Lower lobe of right lung (tissue), 2 donors: Measurements from ENCODE around the gene CUL1. TPM values are rescaled to one million over a fixed set of nuclear protein-coding genes. Genes with fewer than 3 reads are reported as not detected.

Experiments used
- ATAC-seq, 2 donors: fragments of 200-7000 bp; cut with Tn5 transposase; one replicate each; pipeline ENCODE4 v1.9.1; 2020 to 2022; ENCODE audit warnings: mild to moderate bottlenecking in 2 of 2, moderate library complexity in 2 of 2
- DNase-seq: peaks from one replicate; pipeline ENCODE4 v3.0.0-alpha.2; 2020
- H3K27ac ChIP-seq: fragments of 200-600 bp; one replicate; pipeline ENCODE4 v1.8.0; 2022
- H3K27me3 ChIP-seq: fragments of 200-600 bp; one replicate; pipeline ENCODE4 v1.8.0; 2022; ENCODE audit warnings: low read depth
- H3K36me3 ChIP-seq: fragments of 200-600 bp; one replicate; pipeline ENCODE4 v1.8.0; 2022; ENCODE audit warnings: mild to moderate bottlenecking
- H3K4me1 ChIP-seq: fragments of 200-600 bp; one replicate; pipeline ENCODE4 v1.8.0; 2022
- H3K4me3 ChIP-seq: fragments of 200-600 bp; one replicate; pipeline ENCODE4 v1.8.0; 2022; ENCODE audit warnings: mild to moderate bottlenecking
- H3K9me3 ChIP-seq: fragments of 200-600 bp; one replicate; pipeline ENCODE4 v1.8.0; 2022
- intact Hi-C: fragments of 100-400 bp; cut with DNase I; formaldehyde crosslinking; loops from one replicate; pipeline ENCODE4 v1.11.0; 2022
- total RNA-seq: library from RNA; stranded (reverse); fragmentation: NEBNext Ultra II Directional; extraction: Animal tissue kit (Norgen Biotek cat#: 25700); gene quantifications from one replicate; pipeline ENCODE4 v1.2.1, GENCODE V29; 2021
- TF ChIP-seq, protein P1 (sequence below): fragments of 200-600 bp; IDR thresholded peaks from one replicate; pipeline ENCODE4 v1.8.0; 2022; ENCODE audit warnings: antibody characterized with exemption, mild to moderate bottlenecking
- donor health status: DM: no; HTN: yes; CAD: no; lungs with severe emphysema.

Gene CUL1
- total RNA-seq, 1 donor from 2014 or later = 47.5 TPM

GRCh38 chr7:148723166-148723559 lies 24.5 kb downstream of the CUL1 start:
- peak in 1 of 2 donors; percentile 33 for ATAC-seq
- intact Hi-C loops = no loop called here
- TF ChIP-seq, protein P1, sequence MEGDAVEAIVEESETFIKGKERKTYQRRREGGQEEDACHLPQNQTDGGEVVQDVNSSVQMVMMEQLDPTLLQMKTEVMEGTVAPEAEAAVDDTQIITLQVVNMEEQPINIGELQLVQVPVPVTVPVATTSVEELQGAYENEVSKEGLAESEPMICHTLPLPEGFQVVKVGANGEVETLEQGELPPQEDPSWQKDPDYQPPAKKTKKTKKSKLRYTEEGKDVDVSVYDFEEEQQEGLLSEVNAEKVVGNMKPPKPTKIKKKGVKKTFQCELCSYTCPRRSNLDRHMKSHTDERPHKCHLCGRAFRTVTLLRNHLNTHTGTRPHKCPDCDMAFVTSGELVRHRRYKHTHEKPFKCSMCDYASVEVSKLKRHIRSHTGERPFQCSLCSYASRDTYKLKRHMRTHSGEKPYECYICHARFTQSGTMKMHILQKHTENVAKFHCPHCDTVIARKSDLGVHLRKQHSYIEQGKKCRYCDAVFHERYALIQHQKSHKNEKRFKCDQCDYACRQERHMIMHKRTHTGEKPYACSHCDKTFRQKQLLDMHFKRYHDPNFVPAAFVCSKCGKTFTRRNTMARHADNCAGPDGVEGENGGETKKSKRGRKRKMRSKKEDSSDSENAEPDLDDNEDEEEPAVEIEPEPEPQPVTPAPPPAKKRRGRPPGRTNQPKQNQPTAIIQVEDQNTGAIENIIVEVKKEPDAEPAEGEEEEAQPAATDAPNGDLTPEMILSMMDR = no peak

DNA sequence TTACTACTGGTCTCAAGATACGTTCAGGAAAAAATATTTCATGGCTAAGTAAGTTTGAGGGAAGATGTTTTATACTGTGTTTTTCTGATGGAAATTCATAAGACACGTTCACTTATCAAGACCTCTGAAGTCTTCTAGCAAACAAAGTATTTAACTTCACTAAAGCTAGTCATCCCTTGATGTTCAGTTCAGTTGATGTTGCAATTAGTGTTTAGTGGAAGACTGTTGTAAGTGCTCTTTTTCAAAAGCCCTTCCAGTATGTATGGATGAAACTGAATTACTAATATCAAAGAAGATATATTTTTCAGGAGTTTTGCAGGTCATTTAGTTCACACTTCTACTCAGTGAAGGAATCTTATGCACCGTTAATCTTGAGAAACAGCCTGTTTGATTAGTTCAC lies 25.1 kb downstream of the CUL1 start:
- Histone ChIP-seq H3K27ac (no peak overlapping the region), H3K9me3 (no peaks in the 10 kb centered on the region), H3K4me1 (peaks cover 87% of the 10 kb centered on the region), H3K27me3 (no peaks in the 10 kb centered on the region), H3K4me3 (no peak overlapping the region), H3K36me3 (no peaks in the 10 kb centered on the region)
- TF ChIP-seq, protein P1 = no peak
- DNase-seq (no peak), ATAC-seq (no peak)
- intact Hi-C loops = no loop called here

More at GRCh38 chr7:148723166-148723559, 24.5 kb downstream of the CUL1 start:
- Histone ChIP-seq H3K9me3 (no peaks in the 10 kb centered on the region), H3K4me3 (no peak overlapping the region), H3K27me3 (no peaks in the 10 kb centered on the region), H3K36me3 (no peaks in the 10 kb centered on the region), H3K27ac (no peak overlapping the region), H3K4me1 (peaks cover 80% of the 10 kb centered on the region)
- no peak for DNase-seq

DNA sequence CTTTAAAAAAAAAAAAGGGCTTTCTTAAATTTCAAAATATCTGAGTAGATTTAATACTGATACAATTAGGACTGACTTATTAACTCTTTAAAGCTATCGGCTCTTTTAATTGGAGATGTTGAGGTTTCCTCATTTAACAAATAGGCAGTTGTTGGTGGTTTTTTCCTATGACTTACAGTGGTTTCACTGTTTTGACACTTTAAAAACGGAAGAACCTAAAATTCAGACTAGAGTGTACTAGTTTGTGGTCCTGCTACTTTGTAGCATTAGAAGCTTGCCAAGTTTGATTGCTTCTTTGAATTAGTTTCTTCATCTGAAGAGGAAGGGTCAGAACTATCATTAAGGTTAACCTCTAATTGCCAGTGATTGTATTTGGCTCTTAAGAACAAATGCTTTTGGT lies 27.7 kb downstream of the CUL1 start:
- Histone ChIP-seq H3K36me3 (peaks cover 13% of the 10 kb centered on the region), H3K27ac (no peak overlapping the region), H3K27me3 (no peaks in the 10 kb centered on the region), H3K4me3 (no peak overlapping the region), H3K4me1 (peaks cover 81% of the 10 kb centered on the region), H3K9me3 (no peaks in the 10 kb centered on the region)
- no peak for DNase-seq
- no peak for ATAC-seq
- intact Hi-C loops = no loop called here
- TF ChIP-seq, protein P1 = no peak

- Histone ChIP-seq H3K27me3 (no peaks in the 10 kb centered on the region), H3K4me1 (peaks cover 70% of the 10 kb centered on the region)
- peak in 1 of 2 donors; percentile 34 for ATAC-seq
Observed at GRCh38 chr7:148727501-148728278, 29.0 kb downstream of the CUL1 start.

DNA sequence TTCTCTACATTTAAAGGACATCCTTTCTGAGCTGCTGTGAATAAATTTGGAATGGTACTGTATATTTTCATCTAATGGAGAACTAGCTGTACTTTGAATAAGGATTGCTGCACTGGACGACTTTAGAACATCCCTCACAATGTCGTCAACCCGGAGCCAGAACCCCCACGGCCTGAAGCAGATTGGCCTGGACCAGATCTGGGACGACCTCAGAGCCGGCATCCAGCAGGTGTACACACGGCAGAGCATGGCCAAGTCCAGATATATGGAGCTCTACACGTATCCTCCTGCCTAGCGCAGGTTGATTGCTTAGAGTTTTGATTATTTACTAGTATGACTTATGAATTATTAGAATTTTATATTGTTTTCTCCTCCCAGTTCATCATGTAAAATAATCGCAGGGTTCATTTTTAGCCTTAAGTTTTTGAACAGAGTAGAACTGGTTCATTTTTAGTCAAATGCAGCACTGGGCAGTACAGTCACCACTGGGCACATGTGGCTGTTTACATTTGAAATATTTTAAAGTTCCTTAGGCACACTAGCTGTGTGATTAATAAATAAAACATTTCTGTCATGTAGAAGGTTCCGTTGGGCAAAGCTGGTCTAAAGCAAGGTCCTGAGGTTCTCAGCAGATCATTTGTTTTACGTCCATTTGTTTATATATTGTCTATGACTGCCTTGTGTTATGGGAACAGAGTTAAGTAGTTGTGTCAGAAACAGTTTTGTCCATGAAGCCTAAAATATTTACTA lies 31.5 kb downstream of the CUL1 start:
- intact Hi-C loops = no loop called here
- H3K4me3 ChIP-seq = no peak overlapping the region
- ATAC-seq (no peak), DNase-seq (no peak)
- TF ChIP-seq, protein P1 = no peak
- peaks cover 49% of the 10 kb centered on the region for H3K4me1 ChIP-seq
- H3K27ac ChIP-seq = no peak overlapping the region
- no peaks in the 10 kb centered on the region for H3K27me3 ChIP-seq
- peaks cover 50% of the 10 kb centered on the region for H3K36me3 ChIP-seq
- no peaks in the 10 kb centered on the region for H3K9me3 ChIP-seq

More at GRCh38 chr7:148727501-148728278, 29.0 kb downstream of the CUL1 start:
- H3K4me3 ChIP-seq = no peak overlapping the region
- intact Hi-C loops = no loop called here
- DNase-seq = no peak
- H3K9me3 ChIP-seq = no peaks in the 10 kb centered on the region
- TF ChIP-seq, protein P1 = no peak
- H3K27ac ChIP-seq = no peak overlapping the region
- peaks cover 26% of the 10 kb centered on the region for H3K36me3 ChIP-seq
